ENCODE measurements around the gene IFITM2.
"Not testable (repeated sequence)": the region's sequence is repeated elsewhere in the genome, so short reads cannot be mapped to it uniquely, and the experiment has no call there.

GRCh38 chr11:350033-350722 lies 42.6 kb downstream of the IFITM2 start:
- TF ChIP-seq CTCF, POLR2A (IDR thresholded peaks at IDR 0.05): not testable (repeated sequence)

Data from uterus (tissue), 2 donors.